Heart right ventricle (tissue), 16 donors: Measurements from ENCODE around the gene DCAF4. TPM values are rescaled to one million over a fixed set of nuclear protein-coding genes. Genes with fewer than 3 reads are reported as not detected.
A peak's percentile ranks its signal among the peaks of the same experiment; 100 is the strongest.

ENCODE experiments used
- ATAC-seq, 8 donors: fragments of 200-7000 bp; cut with Tn5 transposase; one replicate each; pipeline ENCODE4 v1.9.1; 2020; ENCODE audit warnings: mild to moderate bottlenecking in 8 of 8, moderate library complexity in 8 of 8, moderate number of reproducible peaks in 1 of 8
- DNase-seq, 2 donors: peaks; one replicate each; pipeline ENCODE4 v3.0.0-alpha.2; 2020
- H3K27ac ChIP-seq, 10 donors: fragments of 200-600 bp; sonication (generic) in 2 of 10; one replicate each; pipeline versions ENCODE4 v1.5.0 to v1.8.0; 2020 to 2022; ENCODE audit warnings: mild to moderate bottlenecking in 3 of 10
- H3K27me3 ChIP-seq, 7 donors: fragments of 200-600 bp; one replicate each; pipeline ENCODE4 v1.8.0; 2021 to 2022; ENCODE audit warnings: mild to moderate bottlenecking in 2 of 7
- H3K36me3 ChIP-seq, 9 donors: fragments of 200-600 bp; sonication (generic) in 1 of 9; one replicate each; pipeline versions ENCODE4 v1.5.0 to v1.8.0; 2020 to 2022; ENCODE audit warnings: mild to moderate bottlenecking in 2 of 9
- H3K4me1 ChIP-seq, 9 donors: fragments of 200-600 bp; sonication (generic) in 1 of 9; one replicate each; pipeline versions ENCODE4 v1.5.0 to v1.8.0; 2020 to 2022; ENCODE audit warnings: mild to moderate bottlenecking in 4 of 9
- H3K4me3 ChIP-seq, 10 donors: fragments of 200-600 bp; sonication (generic) in 2 of 10; one replicate each; pipeline versions ENCODE4 v1.5.0 to v1.8.0; 2020 to 2022; ENCODE audit warnings: mild to moderate bottlenecking in 7 of 10, moderate library complexity in 2 of 10
- H3K9me3 ChIP-seq, 11 donors: fragments of 200-600 bp in 10 of 11; sonication (generic) in 2 of 11; one replicate each; pipeline versions ENCODE4 v1.5.0 to v1.8.0; 2013 to 2022; ENCODE audit warnings: mild to moderate bottlenecking in 2 of 11, control low read depth in 1 of 11, moderate library complexity in 1 of 11
- CTCF ChIP-seq, 9 donors: fragments of 200-600 bp; sonication (generic) in 2 of 9; IDR thresholded peaks; one replicate each; pipeline versions ENCODE4 v1.5.0 to v1.8.0; 2021 to 2022; ENCODE audit warnings: antibody characterized with exemption in 9 of 9, mild to moderate bottlenecking in 5 of 9, moderate library complexity in 1 of 9
- WGBS, 2 donors: extraction: QIAGEN DNeasy Blood & Tissue Kit; methylation state at CpG; one replicate each; pipeline ENCODE4 v1.1.7; 2013; ENCODE audit warnings: inconsistent platforms in 1 of 2; 5-methylcytosine and 5-hydroxymethylcytosine counted together
- intact Hi-C, 10 donors: fragments of 100-400 bp; cut with DNase I; formaldehyde crosslinking; loops; one replicate each; pipeline versions ENCODE4 v1.11.1 to v1.14.2; 2022
- long read RNA-seq, 3 donors: library from polyadenylated mRNA; unstranded; transcript quantifications; one replicate each; pipeline ENCODE4 v2.0.0, GENCODE V29; 2020 to 2021
- polyA plus RNA-seq, 2 donors: library from polyadenylated mRNA; stranded (reverse); fragments of 200-250 nt; gene quantifications; one replicate each; pipeline ENCODE4 v1.2.3, GENCODE V29; 2013
- total RNA-seq, 10 donors: library from RNA; stranded (reverse); fragmentation: NEBNext Ultra II Directional in 3 of 10; extraction: Animal tissue kit (Norgen Biotek cat#: 25700) in 3 of 10; gene quantifications; one replicate each; pipeline versions ENCODE4 v1.2.1 to v1.2.4, GENCODE V29; 2021 to 2023
- donor health status: Arrhythmogenic right ventricular cardiomyopathy.
- donor health status: ischemic (EF 13 %, LVEDD 7.1; RV severe dilation, severe dysfunction).
- donor health status: healthy with polysubstance abuse.
- donor health status: DM: no; HTN: yes; CAD: no.
- donor health status: DM: no; HTN: no; CAD: no.
- donor health status: ischemic (EF 25% LVEDD 6.9; RV normal size, moderate dysfunction).
- donor health status: ischemic (EF 25% LVEDD 5.7; RV mildly dilated, moderate dysfunction).
- donor health status: healthy.
- donor health status: DM: yes; HTN: yes; CAD: no.
- donor health status: Ischemic cardiomyopathy.
- donor health status: ischemic (EF 35%, LVEDD 5.7; RV mildly dilated, moderate dysfunction).
- donor health status: nonischemic (EF 11% LVEDD 7.7; RV severe dilation, severe dysfunction).
- donor health status: DM: yes; HTN: yes; CAD: no.
- donor health status: PGD.
- donor health status: ischemic (EF 29% LVEDD 5.4; RV normal size, mild dysfunction).
- donor health status: nonischemic (EF 23%, LVEDD 6.1; RV moderate dilation, normal function).

DCAF4 gene
- 1 to 10 TPM; 3.8 to 8.9 (median 6.4) TPM for total RNA-seq
- polyA plus RNA-seq = 1 to 10 TPM; 2.2 to 6.5 TPM
- long read RNA-seq, donor 1, partial matches to known transcripts = 0 of 1 reads
- long read RNA-seq, donor 1, other reads (novel, unspliced or antisense) = 1 of 1 reads
- long read RNA-seq, donor 2 = 0 reads
- long read RNA-seq, donor 3, partial matches to known transcripts = 5 of 6 reads
- long read RNA-seq, donor 3, other reads (novel, unspliced or antisense) = 0 of 6 reads

GRCh38 chr14:72926292-72927028, at the start of gene DCAF4:
Gene DCAF4 (plus strand): TSS chr14:72926464. CDS start chr14:72937979, 11,515 bp downstream.
- Histone ChIP-seq H3K36me3 (no peaks in the 10 kb centered on the region), H3K4me1 (peaks cover 0 to 23% (median 12%) of the 10 kb centered on the region in 9 donors), H3K9me3 (no peaks in the 10 kb centered on the region), H3K27me3 (no peaks in the 10 kb centered on the region), H3K27ac (peak within 1 kb of the TSS in 9 of 10 donors; percentile 26 to 74 (median 57)), H3K4me3 (peak within 1 kb of the TSS; percentile 52 to 94 (median 78))
- TF ChIP-seq CTCF (IDR thresholded peaks at IDR 0.05) = no peak
- DNase-seq = peak; percentile 93 to 97
- ATAC-seq = peak; percentile 97 to 99 (median 98)
- WGBS, 2 donors = 0 to 1% methylated on average over 59 of the region's 59 CpGs
- intact Hi-C loops = no loop called here

- H3K36me3 ChIP-seq = peaks cover 0 to 5% (median 0%) of the 10 kb centered on the region in 9 donors
- peaks cover 0 to 7% (median 0%) of the 10 kb centered on the region in 11 donors for H3K9me3 ChIP-seq
- DNase-seq (no peak), ATAC-seq (peak in 1 of 8 donors; percentile 12)
- no peak overlapping the region for H3K27ac ChIP-seq
- 24 to 27% methylated on average over 4 of the region's 4 CpGs for WGBS, 2 donors
- no peaks in the 10 kb centered on the region for H3K27me3 ChIP-seq
- H3K4me3 ChIP-seq = no peak overlapping the region
- peaks cover 0 to 47% (median 9%) of the 10 kb centered on the region in 9 donors for H3K4me1 ChIP-seq
- intact Hi-C loops = loop anchor here in 1 of 10 donors (5.0 kb wide), 1 partner anchor 34 kb away; no protein-coding TSS in a partner anchor
- no peak for TF ChIP-seq CTCF (IDR thresholded peaks at IDR 0.05)
These were observed 49.6 kb upstream of the DCAF4 start for GRCh38 chr14:72876710-72877063.

DNA sequence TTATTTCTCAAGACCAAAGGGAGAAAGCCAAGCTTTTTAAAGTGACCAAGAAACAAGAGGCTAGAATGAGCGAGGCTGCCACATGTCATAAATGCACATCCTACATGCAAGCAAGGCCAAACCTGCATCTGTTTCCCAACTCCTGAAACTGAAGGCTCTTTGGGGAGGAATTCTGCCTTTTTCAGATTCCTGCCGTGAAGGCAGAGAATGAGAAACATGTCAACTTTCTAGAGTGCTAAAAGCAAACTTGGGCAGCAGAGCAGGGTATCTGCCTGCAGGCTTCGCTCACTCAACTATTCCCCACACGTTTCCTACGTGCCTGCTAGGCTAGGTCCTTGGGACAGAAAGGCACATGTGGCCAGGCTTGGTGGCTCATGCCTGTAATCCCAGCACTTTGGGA, 47.5 kb upstream of the DCAF4 start:
- DNase-seq = no peak
- intact Hi-C loops = loop anchor here in 1 of 10 donors (5.0 kb wide), 1 partner anchor 36 kb away; no protein-coding TSS in a partner anchor
- Histone ChIP-seq H3K9me3 (no peaks in the 10 kb centered on the region), H3K36me3 (peaks cover 0 to 5% (median 0%) of the 10 kb centered on the region in 9 donors), H3K27ac (no peak overlapping the region), H3K4me3 (no peak overlapping the region), H3K4me1 (peaks cover 0 to 59% (median 12%) of the 10 kb centered on the region in 9 donors), H3K27me3 (no peaks in the 10 kb centered on the region)
- no peak for ATAC-seq
- no peak for TF ChIP-seq CTCF (IDR thresholded peaks at IDR 0.05)
- WGBS, 2 donors = 65 to 73% methylated on average over 5 of the region's 5 CpGs

- 74 to 82% methylated on average over 6 of the region's 6 CpGs for WGBS, 2 donors
- no peak for TF ChIP-seq CTCF (IDR thresholded peaks at IDR 0.05)
- H3K4me1 ChIP-seq = peaks cover 0 to 66% (median 18%) of the 10 kb centered on the region in 9 donors
- no peaks in the 10 kb centered on the region for H3K27me3 ChIP-seq
- peaks cover 0 to 5% (median 0%) of the 10 kb centered on the region in 9 donors for H3K36me3 ChIP-seq
- no peak for ATAC-seq
- intact Hi-C loops = loop anchor here in 1 of 10 donors (5.0 kb wide), 1 partner anchor 37 kb away; no protein-coding TSS in a partner anchor
- no peak for DNase-seq
- no peak overlapping the region for H3K4me3 ChIP-seq
- no peaks in the 10 kb centered on the region for H3K9me3 ChIP-seq
- H3K27ac ChIP-seq = no peak overlapping the region
These were observed 46.8 kb upstream of the DCAF4 start for GRCh38 chr14:72879431-72879830.
